H9 (cell line): ENCODE results near the gene LRMDA. TPM values are rescaled to one million over a fixed set of nuclear protein-coding genes. Genes with fewer than 3 reads are reported as not detected.

Source experiments
- DNase-seq: peaks from one replicate; pipeline ENCODE4 v3.0.0-alpha.2; 2017
- H2AFZ ChIP-seq: one replicate; pipeline ENCODE4 v1.6.1; 2013; ENCODE audit warnings: mild to moderate bottlenecking, low read length, control low read depth, moderate library complexity
- H2AK5ac ChIP-seq: 2 replicates; pipeline ENCODE4 v1.6.1; 2013; ENCODE audit warnings: low read length, control low read depth, mixed read lengths; ENCODE audit not compliant: insufficient read length
- H2BK120ac ChIP-seq: one replicate; pipeline ENCODE4 v1.6.1; 2013; ENCODE audit warnings: low read depth, mild to moderate bottlenecking, low read length, control low read depth, inconsistent platforms; ENCODE audit not compliant: poor library complexity, severe bottlenecking
- H2BK12ac ChIP-seq: 2 replicates; pipeline ENCODE4 v1.6.1; 2013; ENCODE audit warnings: low read length, control low read depth, mixed read lengths, low read depth; ENCODE audit not compliant: insufficient read length
- H2BK15ac ChIP-seq: 2 replicates; pipeline ENCODE4 v1.6.1; 2013; ENCODE audit warnings: low read depth, low read length, control low read depth
- H2BK20ac ChIP-seq: one replicate; pipeline ENCODE4 v1.6.1; 2013; ENCODE audit warnings: low read depth, mild to moderate bottlenecking, low read length, control low read depth, inconsistent platforms; ENCODE audit not compliant: poor library complexity, severe bottlenecking
- H2BK5ac ChIP-seq: 2 replicates; pipeline ENCODE4 v1.6.1; 2013; ENCODE audit warnings: low read length, control low read depth, mixed read lengths; ENCODE audit not compliant: insufficient read length
- H3K14ac ChIP-seq: 2 replicates; pipeline ENCODE4 v1.6.1; 2013; ENCODE audit warnings: low read length, control low read depth; ENCODE audit not compliant: insufficient read depth
- H3K18ac ChIP-seq: 2 replicates; pipeline ENCODE4 v1.6.1; 2013; ENCODE audit warnings: low read depth, mild to moderate bottlenecking, mixed read lengths, low read length, control low read depth; ENCODE audit not compliant: insufficient read length
- H3K23ac ChIP-seq: 2 replicates; pipeline ENCODE4 v1.6.1; 2013; ENCODE audit warnings: low read length, control low read depth, mixed read lengths, low read depth; ENCODE audit not compliant: insufficient read length
- H3K23me2 ChIP-seq: 2 replicates; pipeline ENCODE4 v1.6.1; 2013; ENCODE audit warnings: low read depth, mild to moderate bottlenecking, mixed read lengths, low read length, control low read depth; ENCODE audit not compliant: insufficient read length, poor library complexity, severe bottlenecking
- H3K27ac ChIP-seq: 2 replicates; pipeline ENCODE4 v1.5.1; 2013; ENCODE audit warnings: low read length, control low read depth, mixed read lengths, low read depth; ENCODE audit not compliant: insufficient read length
- H3K27me3 ChIP-seq: 2 replicates; pipeline ENCODE4 v1.6.1; 2013; ENCODE audit warnings: low read length, control low read depth, inconsistent platforms; ENCODE audit not compliant: insufficient read depth
- H3K4ac ChIP-seq: 2 replicates; pipeline ENCODE4 v1.6.1; 2013; ENCODE audit warnings: low read depth, mild to moderate bottlenecking, control low read depth, inconsistent platforms, low read length, moderate library complexity
- H3K4me1 ChIP-seq: 2 replicates; pipeline ENCODE4 v1.6.1; 2013; ENCODE audit warnings: low read length, control low read depth, inconsistent platforms; ENCODE audit not compliant: insufficient read depth
- H3K4me2 ChIP-seq: 2 replicates; pipeline ENCODE4 v1.6.1; 2013; ENCODE audit warnings: low read length, control low read depth, mixed read lengths; ENCODE audit not compliant: insufficient read length, insufficient read depth
- H3K56ac ChIP-seq: 2 replicates; pipeline ENCODE4 v1.6.1; 2013; ENCODE audit warnings: low read depth, mild to moderate bottlenecking, mixed read lengths, low read length, control low read depth; ENCODE audit not compliant: insufficient read length
- H3K79me1 ChIP-seq: 2 replicates; pipeline ENCODE4 v1.6.1; 2013; ENCODE audit warnings: low read depth, mild to moderate bottlenecking, moderate library complexity, low read length, control low read depth, inconsistent platforms; ENCODE audit not compliant: insufficient read depth, poor library complexity, severe bottlenecking
- H3K79me2 ChIP-seq: 2 replicates; pipeline ENCODE4 v1.6.1; 2013; ENCODE audit warnings: low read length, control low read depth, inconsistent platforms; ENCODE audit not compliant: insufficient read depth
- H3K9ac ChIP-seq: 2 replicates; pipeline ENCODE4 v1.6.1; 2013; ENCODE audit warnings: low read length, control low read depth, mixed read lengths; ENCODE audit not compliant: insufficient read length; ENCODE audit errors: extremely low read depth
- H3K9me3 ChIP-seq: one replicate; pipeline ENCODE4 v1.6.1; 2013; ENCODE audit warnings: low read depth, low read length, inconsistent platforms; ENCODE audit not compliant: control insufficient read depth
- H3T11ph ChIP-seq: one replicate; pipeline ENCODE4 v1.6.1; 2013; ENCODE audit warnings: mild to moderate bottlenecking, low read length, control low read depth, inconsistent platforms
- H4K20me1 ChIP-seq: one replicate; pipeline ENCODE4 v1.6.1; 2013; ENCODE audit not compliant: control insufficient read depth, insufficient read length, insufficient read depth
- H4K5ac ChIP-seq: 2 replicates; pipeline ENCODE4 v1.6.1; 2013; ENCODE audit warnings: low read depth, mild to moderate bottlenecking, mixed read lengths, low read length, control low read depth; ENCODE audit not compliant: insufficient read length
- H4K8ac ChIP-seq: replicated peaks from 2 replicates; pipeline ENCODE4 v1.6.1; 2013; ENCODE audit warnings: low read length, control low read depth, mixed read lengths, low read depth; ENCODE audit not compliant: insufficient read length
- H4K91ac ChIP-seq: 2 replicates; pipeline ENCODE4 v1.6.1; 2013; ENCODE audit warnings: low read depth, mild to moderate bottlenecking, moderate library complexity, mixed read lengths, low read length, control low read depth; ENCODE audit not compliant: insufficient read length
- H3K27ac Mint-ChIP-seq, 3 experiments: 2 replicates in 2 of 3; 3 replicates in 1 of 3; pipeline ENCODE4 v1.8.0; 2020 to 2021; ENCODE audit warnings: mixed read lengths in 3 of 3, mild to moderate bottlenecking in 1 of 3, moderate library complexity in 1 of 3
- H3K27me3 Mint-ChIP-seq: 2 replicates; pipeline ENCODE4 v1.8.0; 2021; ENCODE audit warnings: low read depth, mild to moderate bottlenecking, moderate library complexity, mixed read lengths
- H3K36me3 Mint-ChIP-seq, 3 experiments: 2 replicates in 2 of 3; 3 replicates in 1 of 3; pipeline ENCODE4 v1.8.0; 2020 to 2021; ENCODE audit warnings: low read depth in 3 of 3, mixed read lengths in 3 of 3; ENCODE audit not compliant: insufficient read depth in 1 of 3
- H3K4me1 Mint-ChIP-seq, 2 experiments: 2 replicates each; pipeline ENCODE4 v1.8.0; 2020; ENCODE audit warnings: mixed read lengths in 2 of 2
- H3K4me3 Mint-ChIP-seq, 2 experiments: 2 replicates in 1 of 2; 3 replicates in 1 of 2; pipeline ENCODE4 v1.8.0; 2020 to 2021; ENCODE audit warnings: mild to moderate bottlenecking in 2 of 2, mixed read lengths in 2 of 2, moderate library complexity in 1 of 2
- H3K9me3 Mint-ChIP-seq, 2 experiments: 2 replicates in 1 of 2; 3 replicates in 1 of 2; pipeline ENCODE4 v1.8.0; 2020; ENCODE audit warnings: mild to moderate bottlenecking in 2 of 2, mixed read lengths in 2 of 2, moderate library complexity in 1 of 2
- CTCF ChIP-seq: fragments of 200-600 bp; sonication (generic); conservative IDR thresholded peaks from 3 replicates; pipeline ENCODE4 v1.8.0; 2021; ENCODE audit warnings: antibody characterized with exemption, mild to moderate bottlenecking
- WGBS: extraction: QIAGEN DNeasy Blood & Tissue Kit; methylation state at CpG from one replicate; pipeline ENCODE4 v1.1.7; 2013; ENCODE audit warnings: missing lambda C conversion rate, low lambda C conversion rate, mixed read lengths; ENCODE audit not compliant: insufficient read length; ENCODE audit errors: extremely low coverage; 5-methylcytosine and 5-hydroxymethylcytosine counted together
- total RNA-seq: library from RNA; stranded (reverse); gene quantifications from 2 replicates; pipeline ENCODE4 v1.2.1, GENCODE V29; 2021

Gene LRMDA
- total RNA-seq, 1 experiment from 2014 or later: 1.8 TPM

- H2AFZ ChIP-seq: no peak overlapping the region
- no peak overlapping the region for H4K5ac ChIP-seq
- Mint-ChIP-seq H3K27me3 (peaks cover 15% of the 10 kb centered on the region), H3K36me3 (no peaks in the 10 kb centered on the region), H3K4me3 (no peak overlapping the region), H3K27ac (no peak overlapping the region), H3K4me1 (peaks cover 20 to 33% of the 10 kb centered on the region in 2 experiments), H3K9me3 (no peaks in the 10 kb centered on the region)
- no peaks in the 10 kb centered on the region for H4K20me1 ChIP-seq
- no peak overlapping the region for H2BK5ac ChIP-seq
- 0 out of 2 replicates have a peak overlapping the region, but pooled peaks have one; percentile 17 for H3K14ac ChIP-seq
- no peak overlapping the region for H3K9ac ChIP-seq
- H3K79me2 ChIP-seq: no peaks in the 10 kb centered on the region
- no peak overlapping the region for H3K4me2 ChIP-seq
- no peak overlapping the region for H2BK120ac ChIP-seq
- H3K4me1 ChIP-seq: peaks cover 4% of the 10 kb centered on the region; the same call in 1 of the 2 replicates
- no CpG with 5 or more reads among the region's 7 CpGs for WGBS
- H3K27me3 ChIP-seq: no peaks in the 10 kb centered on the region
- no peak overlapping the region for H2BK12ac ChIP-seq
- H4K91ac ChIP-seq: no peak overlapping the region
- no peak overlapping the region for H3K18ac ChIP-seq
- H3K27ac ChIP-seq: no peak overlapping the region
- DNase-seq: no peak
- TF ChIP-seq CTCF: no peak
- H2BK15ac ChIP-seq: no peak overlapping the region
- H2BK20ac ChIP-seq: no peak overlapping the region
- no peak overlapping the region for H4K8ac ChIP-seq
- H2AK5ac ChIP-seq: no peak overlapping the region
- H3K23ac ChIP-seq: no peak overlapping the region
- H3K4ac ChIP-seq: no peak overlapping the region
- H3K79me1 ChIP-seq: no peaks in the 10 kb centered on the region
- no peak overlapping the region for H3K56ac ChIP-seq
- H3K23me2 ChIP-seq: no peaks in the 10 kb centered on the region
- no peaks in the 10 kb centered on the region for H3K9me3 ChIP-seq
- no peak overlapping the region for H3T11ph ChIP-seq
Measured at GRCh38 chr10:75611172-75611992, 180.0 kb downstream of the LRMDA start.
